HG02759 (cell line): ENCODE measurements around the gene TNS1.

Experiments used
- ATAC-seq: cut with Tn5 transposase; IDR thresholded peaks from one replicate; pipeline ENCODE4 v1.9.1; 2021; ENCODE audit warnings: mild to moderate bottlenecking, moderate library complexity; ENCODE audit not compliant: unreplicated experiment

TNS1 gene

GRCh38 chr2:218017211-218018053, 14.6 kb upstream of the TNS1 start:
- ATAC-seq, result no peak

DNA sequence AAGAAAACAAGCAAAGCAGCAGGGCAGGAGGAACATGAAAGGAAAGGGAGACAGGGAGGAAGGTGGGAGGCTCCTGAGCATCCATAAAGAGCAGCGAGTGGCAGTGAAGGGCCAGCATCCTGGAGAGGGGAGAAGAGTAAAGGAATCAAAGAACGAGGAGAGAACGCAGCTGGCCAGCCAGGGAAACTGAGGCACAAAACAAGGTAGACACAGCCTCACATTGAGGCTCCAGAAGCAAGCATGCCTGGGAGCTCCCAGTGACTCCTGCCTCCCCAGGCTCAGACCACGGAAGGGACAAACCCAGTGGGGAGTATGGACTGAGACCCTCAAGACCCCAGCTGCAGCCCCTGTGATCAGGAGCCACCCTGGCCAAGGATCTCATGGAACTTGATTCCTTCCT, 14.0 kb upstream of the TNS1 start:
- no peak for ATAC-seq

DNA sequence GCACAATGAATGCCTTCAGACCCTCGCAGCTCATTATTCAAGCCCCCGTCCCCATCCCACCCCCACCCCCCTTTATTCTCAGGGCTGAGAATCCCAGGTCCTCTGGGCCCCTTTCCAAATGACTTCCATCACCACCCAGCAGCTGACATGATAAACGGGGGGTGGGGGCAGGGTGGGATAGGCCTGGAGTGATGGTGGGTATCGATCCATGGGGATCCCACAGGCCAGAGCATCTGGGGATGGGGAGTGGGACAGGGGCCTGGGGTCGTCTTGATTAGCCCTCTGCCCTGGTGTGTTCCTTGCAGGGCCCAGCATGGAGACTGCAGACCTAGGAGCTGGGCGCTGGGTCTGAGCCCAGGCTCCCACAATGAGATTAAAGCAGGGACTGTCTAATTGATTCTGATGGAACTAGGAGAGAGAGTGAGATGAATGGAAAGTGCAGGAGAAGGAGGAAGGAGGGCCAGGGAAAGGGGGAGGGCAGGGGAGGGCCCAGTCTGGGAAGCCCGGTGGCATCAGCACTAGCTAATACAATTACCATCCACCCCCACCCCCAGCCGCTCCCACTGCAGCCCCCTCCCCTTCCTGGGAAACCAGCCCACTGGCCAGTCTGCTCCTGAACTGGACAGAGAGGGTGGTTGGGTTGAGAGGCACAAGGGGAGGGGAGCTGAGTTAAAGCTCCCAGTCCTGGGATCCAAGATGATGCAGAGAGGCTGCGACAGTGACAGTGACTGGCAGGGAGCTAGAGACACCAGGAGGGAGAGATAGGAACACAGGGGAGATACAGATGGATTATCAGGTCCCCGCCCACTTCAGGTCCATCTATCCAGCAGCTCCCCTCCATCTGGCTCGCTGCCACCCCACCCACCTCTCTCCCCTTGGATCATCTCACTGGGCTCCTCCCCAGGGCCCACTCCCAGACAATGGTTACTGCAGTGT, 13.1 kb upstream of the TNS1 start:
- no peak for ATAC-seq

- no peak for ATAC-seq
Measured at GRCh38 chr2:218014706-218015585, 12.2 kb upstream of the TNS1 start.

DNA sequence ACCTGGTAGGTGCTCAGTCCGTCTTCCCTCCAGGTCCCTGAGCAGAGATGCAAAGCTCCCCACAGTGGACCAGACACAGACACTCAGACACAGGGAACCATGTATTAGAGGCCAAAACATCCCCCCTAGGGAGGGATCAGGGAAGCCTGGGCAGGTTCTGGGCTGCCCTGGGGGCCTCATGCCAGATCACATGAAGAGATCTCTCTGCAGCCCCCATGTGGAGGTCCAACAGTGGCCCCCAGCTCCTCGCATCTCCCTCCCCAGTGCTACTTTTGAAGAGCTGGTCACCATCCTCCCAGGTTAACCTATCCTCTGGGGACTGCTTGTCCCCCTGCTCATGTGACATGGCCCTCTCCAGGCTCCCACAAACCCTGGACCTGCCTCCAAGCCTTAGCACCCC, 10.5 kb upstream of the TNS1 start:
- no peak for ATAC-seq

- ATAC-seq, result no peak
Measured at GRCh38 chr2:218012284-218012683, 9.5 kb upstream of the TNS1 start.

- ATAC-seq, result no peak
Measured at GRCh38 chr2:218011653-218012040, 8.9 kb upstream of the TNS1 start.

- no peak for ATAC-seq
Measured at GRCh38 chr2:218010984-218011652, 8.3 kb upstream of the TNS1 start.

DNA sequence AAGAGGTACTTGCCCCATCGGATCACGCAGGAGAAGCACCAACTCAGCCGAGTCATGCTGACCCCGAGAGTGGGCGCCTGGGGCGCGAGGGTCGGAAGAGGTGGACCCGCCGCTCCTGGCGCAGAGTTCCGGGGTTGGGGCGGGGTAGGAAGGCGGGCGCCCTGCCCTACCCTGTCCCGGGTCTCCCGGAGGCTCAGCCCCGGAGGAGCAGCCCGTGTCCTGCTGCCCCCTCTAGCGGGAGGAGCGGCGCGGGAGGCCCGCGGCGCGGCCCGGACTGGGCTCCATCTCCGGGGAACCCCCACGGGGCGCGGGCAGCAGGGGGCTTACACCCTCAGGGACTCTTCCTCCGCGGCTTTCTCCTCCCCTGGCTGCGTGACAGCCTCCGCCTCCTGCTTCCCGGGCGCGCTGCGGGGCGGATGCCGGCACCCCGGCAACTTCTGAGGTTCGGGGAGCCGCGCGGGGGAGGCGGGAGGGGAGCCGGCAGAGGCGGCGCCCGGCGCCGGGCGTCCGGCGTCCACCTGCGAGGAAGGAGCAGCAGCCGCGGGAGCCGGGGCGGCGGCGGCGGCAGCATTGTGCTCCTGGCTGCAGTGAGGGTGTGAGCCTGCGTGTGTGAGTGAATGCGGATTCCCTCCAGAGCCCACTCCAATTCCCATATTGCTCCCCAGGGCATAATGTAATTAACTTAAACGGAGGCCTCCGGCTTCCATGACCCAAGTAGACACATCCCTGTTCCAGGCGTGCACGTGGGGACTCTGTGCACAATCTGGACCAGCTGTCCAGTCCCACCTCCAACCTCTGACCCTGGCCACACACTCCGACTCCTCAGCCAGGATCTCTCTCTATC, 7.6 kb upstream of the TNS1 start:
- no peak for ATAC-seq

- ATAC-seq, result no peak
Measured at GRCh38 chr2:218009765-218010139, 7.0 kb upstream of the TNS1 start.

DNA sequence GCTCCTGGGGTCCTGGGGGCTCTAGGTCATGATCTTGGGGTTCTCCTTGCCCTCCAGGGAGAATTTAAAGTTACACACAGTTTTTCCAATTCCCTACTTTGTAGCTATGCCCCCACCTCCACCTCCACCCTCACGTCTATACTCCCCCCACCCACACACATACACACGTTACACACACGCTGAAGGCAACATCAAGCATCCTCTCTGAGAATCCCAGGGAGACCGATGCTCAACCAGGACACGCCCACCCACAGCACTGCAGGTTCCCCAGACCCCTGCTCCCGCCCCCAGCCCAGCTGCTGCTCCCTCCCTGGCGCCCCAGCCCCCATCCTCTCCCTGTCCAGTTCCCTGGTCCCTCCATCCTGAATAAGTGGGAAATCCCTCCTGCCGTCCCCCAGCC, 6.4 kb upstream of the TNS1 start:
- ATAC-seq, result no peak

DNA sequence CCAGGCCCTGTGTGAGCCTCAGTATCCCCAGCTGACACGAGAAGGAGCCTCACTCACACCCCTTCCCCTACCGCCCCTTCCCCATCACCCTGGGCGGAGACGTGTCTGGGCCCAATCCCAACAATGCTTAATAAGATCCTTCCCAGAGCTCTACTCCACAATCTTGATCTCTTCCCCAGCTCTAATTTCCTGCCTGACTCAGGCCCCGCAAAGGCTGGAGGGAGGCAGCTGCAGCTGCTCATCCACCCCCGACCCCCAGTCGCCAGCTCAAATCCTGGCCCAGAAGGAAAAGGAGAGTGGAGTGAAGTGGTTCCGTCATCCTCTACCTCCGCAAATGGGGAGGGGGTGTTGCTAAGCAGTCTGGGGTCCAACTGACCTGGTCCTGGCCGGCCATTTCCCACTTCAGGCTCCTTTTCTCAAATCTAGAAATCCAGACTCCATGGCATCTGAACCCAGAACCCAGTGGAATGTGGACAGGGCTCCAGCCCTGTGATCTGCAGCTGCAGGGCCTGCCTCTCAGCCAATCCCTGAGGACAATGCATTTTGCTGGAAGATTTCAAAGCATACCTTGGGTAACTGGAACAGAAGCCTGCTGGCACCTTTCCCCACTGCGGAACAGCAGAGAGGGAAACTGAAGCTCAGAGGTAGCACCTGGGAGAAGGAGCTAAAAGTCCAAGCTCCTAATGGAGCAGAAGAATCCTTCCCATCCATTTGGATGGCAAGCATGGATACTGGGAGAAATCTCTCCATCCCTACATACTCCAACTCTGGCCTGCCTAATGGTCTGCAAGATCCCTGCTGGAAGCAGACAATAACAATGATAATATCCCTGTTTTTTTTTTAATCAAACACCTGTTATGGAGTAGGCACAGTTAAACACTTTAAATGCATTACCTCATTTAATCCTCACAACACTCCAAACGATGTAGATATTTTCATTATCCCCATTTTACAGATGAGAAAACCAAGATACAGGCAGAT, 5.6 kb upstream of the TNS1 start:
- no peak for ATAC-seq

- no peak for ATAC-seq
Measured at GRCh38 chr2:218006741-218007140, 3.9 kb upstream of the TNS1 start.

DNA sequence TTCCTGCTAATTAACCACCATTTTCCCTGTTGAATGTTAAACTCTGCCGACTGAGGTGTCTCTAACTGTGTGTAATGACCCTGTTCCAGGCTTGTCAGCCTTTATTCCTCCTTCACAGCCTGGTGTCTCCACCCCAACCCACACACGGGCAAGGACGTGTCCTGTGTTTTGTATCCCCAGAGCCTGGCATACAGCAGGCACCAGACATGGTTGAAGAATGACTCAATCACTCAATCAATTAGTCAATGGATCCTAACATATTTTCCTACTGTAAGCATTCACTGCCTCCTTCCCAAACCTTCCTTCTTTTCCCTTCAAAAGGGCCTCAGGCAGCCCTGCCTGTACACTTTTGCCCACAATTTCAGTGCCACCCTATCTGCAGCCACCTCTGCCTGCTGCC, 2.7 kb upstream of the TNS1 start:
- no peak for ATAC-seq

GRCh38 chr2:218005028-218005427, 2.2 kb upstream of the TNS1 start:
- no peak for ATAC-seq

DNA sequence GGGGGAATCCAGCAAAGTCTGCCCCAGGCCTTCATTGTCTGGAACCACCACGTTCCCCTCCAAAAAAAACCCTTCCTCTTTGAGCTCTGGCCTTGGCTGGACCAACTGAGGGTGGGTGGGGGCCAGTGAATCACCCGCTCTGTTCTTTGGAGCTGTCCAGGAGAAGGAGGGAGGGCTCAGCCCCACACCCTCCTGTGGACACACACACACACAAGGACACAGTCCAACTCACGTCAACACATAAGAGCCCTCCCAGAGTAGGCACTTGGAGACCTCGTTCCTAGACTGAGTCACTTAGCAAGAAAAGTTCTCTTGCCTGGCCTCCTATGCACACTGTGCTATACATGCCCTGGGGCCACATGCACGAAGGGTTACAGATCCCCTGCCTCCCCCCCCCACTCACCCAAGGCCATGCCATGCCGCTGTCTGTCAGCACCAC, 1.2 kb upstream of the TNS1 start:
- no peak for ATAC-seq

GRCh38 chr2:218003281-218003944, 618 bp upstream of the TNS1 start:
- ATAC-seq, result no peak
